Rectal smooth muscle tissue (tissue), 1 donor: ENCODE data around the gene OST4.

Experiments used
- H3K27ac ChIP-seq: one replicate; pipeline ENCODE4 v1.7.0; 2013; ENCODE audit warnings: low read depth, low read length, inconsistent platforms
- H3K27me3 ChIP-seq: one replicate; pipeline ENCODE4 v1.7.0; 2013; ENCODE audit warnings: low read length; ENCODE audit not compliant: control insufficient read depth, insufficient read depth
- H3K36me3 ChIP-seq: one replicate; pipeline ENCODE4 v1.7.0; 2013; ENCODE audit warnings: low read length; ENCODE audit not compliant: control insufficient read depth, insufficient read depth
- H3K4me1 ChIP-seq: one replicate; pipeline ENCODE4 v1.7.0; 2013; ENCODE audit warnings: low read length; ENCODE audit not compliant: control insufficient read depth, insufficient read depth
- H3K4me3 ChIP-seq: one replicate; pipeline ENCODE4 v1.7.0; 2013; ENCODE audit warnings: low read length
- H3K9ac ChIP-seq: one replicate; pipeline ENCODE4 v1.7.0; 2013; ENCODE audit warnings: low read length

Gene OST4

DNA sequence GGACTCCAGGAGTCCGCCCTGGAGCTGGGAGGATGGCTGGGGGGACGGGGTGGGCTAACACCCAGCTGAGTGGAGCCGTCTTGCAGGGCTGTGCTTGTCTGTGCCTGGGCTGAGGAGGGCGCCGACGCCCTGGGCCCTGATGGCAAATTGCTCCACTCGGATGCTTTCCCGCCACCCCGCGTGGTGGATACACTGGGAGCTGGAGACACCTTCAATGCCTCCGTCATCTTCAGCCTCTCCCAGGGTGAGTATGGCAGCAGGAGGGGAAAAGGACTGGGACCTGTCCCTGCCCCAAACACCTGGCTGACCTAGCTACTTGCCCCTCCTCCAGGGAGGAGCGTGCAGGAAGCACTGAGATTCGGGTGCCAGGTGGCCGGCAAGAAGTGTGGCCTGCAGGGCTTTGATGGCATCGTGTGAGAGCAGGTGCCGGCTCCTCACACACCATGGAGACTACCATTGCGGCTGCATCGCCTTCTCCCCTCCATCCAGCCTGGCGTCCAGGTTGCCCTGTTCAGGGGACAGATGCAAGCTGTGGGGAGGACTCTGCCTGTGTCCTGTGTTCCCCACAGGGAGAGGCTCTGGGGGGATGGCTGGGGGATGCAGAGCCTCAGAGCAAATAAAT is 28.0 kb upstream of the OST4 start:
- H3K4me3 ChIP-seq = no peak overlapping the region
- peaks cover 7% of the 10 kb centered on the region for H3K4me1 ChIP-seq
- H3K36me3 ChIP-seq = no peaks in the 10 kb centered on the region
- no peak overlapping the region for H3K27ac ChIP-seq
- H3K27me3 ChIP-seq = no peaks in the 10 kb centered on the region
- no peak overlapping the region for H3K9ac ChIP-seq

DNA sequence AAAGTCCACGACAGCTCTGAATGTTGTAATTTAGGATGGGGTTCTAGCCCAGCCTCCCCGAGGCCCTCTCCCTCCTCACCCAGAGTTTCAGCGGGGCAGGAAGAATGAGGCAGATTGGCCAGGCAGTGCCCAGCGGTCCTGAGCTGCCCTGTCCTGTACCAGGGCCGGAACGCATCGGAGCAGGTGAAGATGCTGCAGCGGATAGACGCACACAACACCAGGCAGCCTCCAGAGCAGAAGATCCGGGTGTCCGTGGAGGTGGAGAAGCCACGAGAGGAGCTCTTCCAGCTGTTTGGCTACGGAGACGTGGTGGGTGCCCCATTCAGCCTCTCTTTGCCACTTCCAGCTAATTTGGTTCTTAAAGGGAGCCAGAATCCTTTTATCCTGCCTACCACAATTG is 25.9 kb upstream of the OST4 start:
- Histone ChIP-seq H3K4me3 (no peak overlapping the region), H3K36me3 (no peaks in the 10 kb centered on the region), H3K27ac (no peak overlapping the region)

GRCh38 chr2:27096748-27097297 is 25.4 kb upstream of the OST4 start:
- H3K4me1 ChIP-seq = peaks cover 7% of the 10 kb centered on the region
- no peak overlapping the region for H3K27ac ChIP-seq
- H3K4me3 ChIP-seq = no peak overlapping the region
- H3K9ac ChIP-seq = no peak overlapping the region
- H3K27me3 ChIP-seq = no peaks in the 10 kb centered on the region
- H3K36me3 ChIP-seq = no peaks in the 10 kb centered on the region

More for the DNA sequence above, 25.9 kb upstream of the OST4 start:
- H3K9ac ChIP-seq = no peak overlapping the region
- peaks cover 7% of the 10 kb centered on the region for H3K4me1 ChIP-seq
- no peaks in the 10 kb centered on the region for H3K27me3 ChIP-seq

- H3K36me3 ChIP-seq = no peaks in the 10 kb centered on the region
- H3K4me1 ChIP-seq = peaks cover 7% of the 10 kb centered on the region
- no peak overlapping the region for H3K9ac ChIP-seq
- H3K4me3 ChIP-seq = peak overlapping the region; percentile 55
- H3K27me3 ChIP-seq = no peaks in the 10 kb centered on the region
- H3K27ac ChIP-seq = no peak overlapping the region
These were observed 24.5 kb upstream of the OST4 start for GRCh38 chr2:27095745-27096651.

DNA sequence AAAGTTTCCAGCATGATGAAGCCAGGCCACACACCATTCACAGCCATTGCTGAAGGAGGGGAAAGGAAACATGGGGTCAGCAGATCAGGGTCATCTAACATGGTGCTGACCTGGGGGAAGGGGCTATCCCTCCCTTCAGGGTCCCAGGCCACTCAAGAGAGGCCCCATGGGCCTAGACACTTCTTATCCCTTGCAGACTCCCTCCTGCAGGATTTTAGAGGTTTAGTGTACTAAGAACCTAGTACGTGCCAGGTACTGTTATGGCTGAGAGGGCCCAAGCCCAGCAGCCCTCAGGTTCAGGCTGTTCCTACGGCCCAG is 23.9 kb upstream of the OST4 start:
- Histone ChIP-seq H3K4me3 (no peak overlapping the region), H3K4me1 (peaks cover 7% of the 10 kb centered on the region), H3K36me3 (no peaks in the 10 kb centered on the region), H3K9ac (no peak overlapping the region), H3K27ac (no peak overlapping the region), H3K27me3 (no peaks in the 10 kb centered on the region)

DNA sequence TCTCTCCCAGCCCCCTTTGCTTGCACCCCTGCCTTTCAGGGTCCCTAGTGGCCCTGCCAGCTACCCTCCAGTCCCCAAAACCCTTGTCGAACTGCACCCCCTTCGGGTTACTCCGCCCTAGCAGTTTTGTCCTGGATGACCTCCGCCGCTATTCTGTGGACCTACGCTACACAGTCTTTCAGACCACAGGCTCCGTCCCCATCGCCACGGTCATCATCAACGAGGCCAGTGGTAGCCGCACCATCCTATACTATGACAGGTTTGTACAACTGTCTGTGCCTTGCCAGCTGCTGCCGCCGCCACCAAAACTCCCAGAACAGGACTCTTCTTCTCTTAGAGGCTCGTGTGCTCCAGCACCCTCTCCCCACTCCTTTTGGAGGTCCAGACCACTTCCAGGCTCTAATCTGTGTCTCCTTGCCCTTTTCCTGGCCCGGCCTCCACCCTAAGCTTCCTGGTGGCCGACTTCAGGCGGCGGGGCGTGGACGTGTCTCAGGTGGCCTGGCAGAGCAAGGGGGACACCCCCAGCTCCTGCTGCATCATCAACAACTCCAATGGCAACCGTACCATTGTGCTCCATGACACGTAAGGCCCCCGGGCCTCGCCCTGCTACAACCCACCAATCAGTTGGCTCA is 23.0 kb upstream of the OST4 start:
- no peak overlapping the region for H3K9ac ChIP-seq
- peaks cover 7% of the 10 kb centered on the region for H3K4me1 ChIP-seq
- H3K27me3 ChIP-seq = no peaks in the 10 kb centered on the region
- H3K27ac ChIP-seq = no peak overlapping the region
- no peaks in the 10 kb centered on the region for H3K36me3 ChIP-seq
- H3K4me3 ChIP-seq = no peak overlapping the region

DNA sequence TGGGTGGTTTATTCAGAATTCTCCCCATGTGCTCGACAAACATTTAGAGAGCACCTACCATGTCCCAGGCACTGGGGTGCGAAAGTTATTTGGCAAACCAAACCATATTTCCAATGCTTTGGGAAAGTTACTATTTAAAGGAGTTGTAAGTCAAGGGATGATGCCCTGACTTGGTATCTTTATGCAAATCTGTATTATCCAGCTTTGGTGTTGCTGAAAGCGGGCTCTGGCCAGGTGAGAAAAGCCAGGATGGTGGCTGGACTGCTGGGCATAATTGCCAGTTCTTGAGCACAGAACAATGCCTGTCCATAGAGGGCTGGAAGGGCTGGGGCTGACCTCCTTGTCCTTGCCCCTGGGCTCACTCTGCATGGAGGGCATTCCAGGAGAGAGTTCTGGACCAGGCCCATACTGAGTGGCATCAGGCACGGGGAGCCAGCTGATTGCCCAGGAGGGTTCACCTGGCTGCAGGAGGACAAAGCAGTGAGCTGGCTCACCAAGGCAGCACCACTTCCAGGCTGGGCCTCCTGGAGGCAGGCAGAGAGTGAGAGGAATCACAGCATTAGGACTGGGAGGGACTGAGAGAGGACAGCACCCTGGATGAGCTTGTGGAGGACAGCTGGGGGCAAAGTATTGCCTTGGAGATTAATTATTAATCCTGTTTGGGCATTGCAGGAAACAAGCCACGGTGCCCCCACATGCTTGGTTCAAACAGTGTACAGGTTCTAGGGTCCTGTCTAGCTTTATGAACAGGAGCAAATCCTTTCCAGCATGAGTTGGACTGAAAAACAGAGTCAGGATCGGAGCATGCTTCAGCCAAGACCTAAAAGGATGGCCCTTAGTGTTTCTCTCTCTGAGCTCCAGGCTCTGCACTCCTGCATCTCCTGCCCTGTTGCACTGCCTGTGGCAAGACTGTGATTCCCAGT is 22.2 kb upstream of the OST4 start:
- Histone ChIP-seq H3K4me1 (peaks cover 7% of the 10 kb centered on the region), H3K27me3 (no peaks in the 10 kb centered on the region), H3K9ac (no peak overlapping the region), H3K27ac (no peak overlapping the region), H3K4me3 (no peak overlapping the region), H3K36me3 (no peaks in the 10 kb centered on the region)

- H3K27ac ChIP-seq = no peak overlapping the region
- H3K36me3 ChIP-seq = no peaks in the 10 kb centered on the region
- H3K9ac ChIP-seq = no peak overlapping the region
These were observed 21.4 kb upstream of the OST4 start for GRCh38 chr2:27092696-27093429.

DNA sequence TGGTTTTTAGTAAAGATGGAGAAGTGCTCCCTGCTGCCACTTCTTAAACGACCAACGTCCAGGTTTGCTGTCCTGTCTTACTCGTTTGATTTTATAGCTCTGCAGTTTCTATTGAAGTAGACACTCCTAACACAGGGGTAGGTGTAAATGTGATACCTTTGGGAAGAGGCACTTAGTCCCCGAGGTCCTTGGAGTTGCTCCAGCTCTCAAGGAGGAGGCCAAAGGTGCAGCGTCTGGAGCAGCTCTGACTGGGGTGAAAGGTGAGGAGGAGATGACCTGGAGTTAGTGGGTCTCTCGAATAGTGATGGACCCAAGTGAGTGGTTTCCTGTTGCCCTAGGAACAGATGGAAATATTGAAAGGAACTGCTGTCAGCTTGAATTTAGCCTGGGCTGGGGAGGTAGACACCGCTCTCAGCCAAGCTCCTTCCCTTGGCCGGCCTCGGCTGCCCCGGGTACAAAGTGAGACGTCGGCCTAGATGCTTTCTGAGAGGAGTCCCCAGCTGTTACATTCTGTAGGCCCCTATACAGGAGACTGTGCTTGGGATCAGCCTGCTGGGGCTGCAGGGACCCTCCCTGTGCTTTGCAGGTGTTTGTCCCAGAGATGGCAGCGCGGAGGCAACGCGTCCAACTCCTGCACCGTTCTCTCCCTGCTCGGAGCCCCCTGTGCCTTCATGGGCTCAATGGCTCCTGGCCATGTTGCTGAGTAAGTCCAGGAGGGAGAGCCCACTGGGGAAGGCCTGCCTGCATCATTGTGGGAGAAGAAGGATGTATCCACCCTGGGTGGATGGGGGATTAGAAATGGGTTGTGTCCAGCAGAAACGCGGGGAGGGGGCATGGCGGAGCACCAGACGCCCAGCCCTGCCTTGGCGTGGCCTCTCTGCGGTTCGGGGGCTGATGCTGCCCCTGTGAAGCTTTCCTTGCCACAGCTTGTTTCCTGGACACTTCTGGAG is 20.6 kb upstream of the OST4 start:
- no peak overlapping the region for H3K9ac ChIP-seq
- H3K27ac ChIP-seq = no peak overlapping the region
- H3K27me3 ChIP-seq = no peaks in the 10 kb centered on the region
- peaks cover 7% of the 10 kb centered on the region for H3K4me1 ChIP-seq
- H3K4me3 ChIP-seq = no peak overlapping the region
- H3K36me3 ChIP-seq = no peaks in the 10 kb centered on the region

More at GRCh38 chr2:27092696-27093429, 21.4 kb upstream of the OST4 start:
- no peak overlapping the region for H3K4me3 ChIP-seq
- no peaks in the 10 kb centered on the region for H3K27me3 ChIP-seq
- H3K4me1 ChIP-seq = peaks cover 7% of the 10 kb centered on the region

- H3K4me1 ChIP-seq = peaks cover 10% of the 10 kb centered on the region
- no peak overlapping the region for H3K4me3 ChIP-seq
These were observed 17.9 kb upstream of the OST4 start for GRCh38 chr2:27089111-27089954.

More at GRCh38 chr2:27089111-27089954, 17.9 kb upstream of the OST4 start:
- Histone ChIP-seq H3K27me3 (no peaks in the 10 kb centered on the region), H3K9ac (no peak overlapping the region), H3K27ac (no peak overlapping the region), H3K36me3 (no peaks in the 10 kb centered on the region)
